ENCODE measurements around the gene CTNNA3. TPM values are rescaled to one million over a fixed set of nuclear protein-coding genes. Genes with fewer than 3 reads are reported as not detected.

The CTNNA3 gene
- total and polyA plus RNA-seq, 2 of the 4 experiments (the other 2 are of a cell fraction), result 0.19 to 0.90 TPM

GRCh38 chr10:66828957-66829356, 867.0 kb downstream of the CTNNA3 start:
- BruUV-seq (replicated peaks), result no TSS peak
- no peak for TF ChIP-seq SMC3 (IDR thresholded peaks at IDR 0.05; ENCODE audit: low read depth, low read length)
- TF ChIP-seq MXI1 (IDR thresholded peaks at IDR 0.05; ENCODE audit: borderline replicate concordance, low read depth, low read length), result no peak
- POLR2A ChIA-PET (ENCODE audit: unreplicated experiment), result no interaction called here
- no peak overlapping the region for H3K18ac ChIP-seq (ENCODE audit: low read depth, low read length)
- H3K4ac ChIP-seq (ENCODE audit: low read depth, low read length), result no peak overlapping the region
- H4K8ac ChIP-seq (ENCODE audit: low read depth in 2 of 2, low read length in 2 of 2), result no peak overlapping the region
- H2BK20ac ChIP-seq (ENCODE audit: low read depth, low read length), result no peak overlapping the region
- no peaks in the 10 kb centered on the region for H3K27me3 ChIP-seq (ENCODE audit: control insufficient read depth, insufficient read depth, low read length)
- dilution Hi-C loops (cut with HindIII; ENCODE audit: low sequenced_read_pairs, unreplicated experiment) (no loop called here), intact Hi-C loops (cut with micrococcal nuclease) (no loop called here), in situ Hi-C loops (cut with MboI; ENCODE audit: low sequenced_read_pairs) (no loop called here)
- no peak overlapping the region for H2AK5ac ChIP-seq (ENCODE audit: low read depth, low read length)
- no peaks in the 10 kb centered on the region for H3K36me3 ChIP-seq (ENCODE audit: control insufficient read depth, insufficient read depth, low read length)
- no peak overlapping the region for H2BK5ac ChIP-seq (ENCODE audit: low read depth, low read length, poor library complexity, severe bottlenecking)
- H3K56ac ChIP-seq (ENCODE audit: extremely low read depth, insufficient read depth, low read length), result no peak overlapping the region
- no peaks in the 10 kb centered on the region for H3K9me3 ChIP-seq (ENCODE audit: control insufficient read depth, insufficient read depth, low read length)
- no peaks in the 10 kb centered on the region; the same call in 1 of the 2 replicates for H3K4me1 ChIP-seq (ENCODE audit: control insufficient read depth, insufficient read depth, low read length)
- H2AK9ac ChIP-seq (replicated peaks; ENCODE audit: low read depth, low read length, poor library complexity), result no peak overlapping the region
- no peak overlapping the region for H3K23ac ChIP-seq (ENCODE audit: low read depth, low read length)
- CTCF ChIA-PET, result no interaction called here
- H2BK15ac ChIP-seq (ENCODE audit: low read depth, low read length), result no peak overlapping the region
- H3K79me1 ChIP-seq (ENCODE audit: low read depth in 1 of 2, low read length in 2 of 2), result no peaks in the 10 kb centered on the region
- H3K9ac ChIP-seq (ENCODE audit: low read depth, low read length), result no peak overlapping the region
- peak; percentile 25 for DNase-seq
- no peaks in the 10 kb centered on the region for H4K20me1 ChIP-seq (ENCODE audit: insufficient read depth, low read length)
- no peak overlapping the region for H3K27ac ChIP-seq (ENCODE audit: insufficient read depth, low read length)
- no peak overlapping the region for H3K14ac ChIP-seq (replicated peaks; ENCODE audit: low read depth, low read length)
- H2AFZ ChIP-seq (replicated peaks; ENCODE audit: low read length, poor library complexity), result no peak overlapping the region
- no peak for ATAC-seq (ENCODE audit: low read depth)
- H4K91ac ChIP-seq (ENCODE audit: insufficient read depth, low read depth, low read length), result no peak overlapping the region
- no peaks in the 10 kb centered on the region for H3K9me1 ChIP-seq (ENCODE audit: insufficient read depth, low read length)
- H4K5ac ChIP-seq (ENCODE audit: low read depth, low read length), result no peak overlapping the region
- WGBS, 2 experiments (ENCODE audit: extremely low coverage in 2 of 2, insufficient read length in 1 of 2), result no CpG with 5 or more reads among the region's 2 CpGs
- H3K4me3 ChIP-seq (ENCODE audit: insufficient read depth, low read depth, low read length), result no peak overlapping the region
- no peak overlapping the region for H3K4me2 ChIP-seq (ENCODE audit: low read depth, low read length)
- H2BK120ac ChIP-seq (ENCODE audit: low read depth, low read length), result no peak overlapping the region
